T follicular helper cell (primary cell): Measurements from ENCODE around the gene PTAR1.
"Not testable (repeated sequence)": the region's sequence is repeated elsewhere in the genome, so short reads cannot be mapped to it uniquely, and the experiment has no call there.

ENCODE experiments used
- DNase-seq: peaks from one replicate; pipeline ENCODE4 v3.0.0-alpha.2; 2020; ENCODE audit warnings: low read depth
- total RNA-seq, 2 experiments: gene quantifications; one replicate each; lab custom pipeline; 2026; lab: John Stamatoyannopoulos, UW

PTAR1 gene
- 98.1 to 175 reads per million in 2 experiments for total RNA-seq

GRCh38 chr9:69759421-69760277, at the start of gene PTAR1:
PTAR1 (minus strand) TSS chr9:69760011; CDS start chr9:69759938, 73 bp downstream.
- peak; percentile 81 for DNase-seq

- no peak for DNase-seq
Measured at GRCh38 chr9:69809304-69809863, 49.6 kb upstream of the PTAR1 start.

GRCh38 chr9:69806627-69807026, 46.8 kb upstream of the PTAR1 start:
- no peak for DNase-seq

GRCh38 chr9:69805962-69806515, 46.2 kb upstream of the PTAR1 start:
- no peak for DNase-seq

- DNase-seq = no peak
Measured at GRCh38 chr9:69801989-69802388, 42.2 kb upstream of the PTAR1 start.

GRCh38 chr9:69800027-69800426, 40.2 kb upstream of the PTAR1 start:
- DNase-seq = not testable (repeated sequence)

GRCh38 chr9:69799521-69799920, 39.7 kb upstream of the PTAR1 start:
- not testable (repeated sequence) for DNase-seq

- no peak for DNase-seq
Measured at GRCh38 chr9:69798744-69799143, 38.9 kb upstream of the PTAR1 start.

GRCh38 chr9:69797675-69798074, 37.9 kb upstream of the PTAR1 start:
- DNase-seq = no peak

GRCh38 chr9:69794356-69794755, 34.5 kb upstream of the PTAR1 start:
- DNase-seq = no peak

- no peak for DNase-seq
Measured at GRCh38 chr9:69785757-69786156, 25.9 kb upstream of the PTAR1 start.

- DNase-seq = no peak
Measured at GRCh38 chr9:69773258-69773657, 13.4 kb upstream of the PTAR1 start.

GRCh38 chr9:69771775-69772418, 12.1 kb upstream of the PTAR1 start:
- no peak for DNase-seq

- DNase-seq = no peak
Measured at GRCh38 chr9:69768716-69769115, 8.9 kb upstream of the PTAR1 start.

GRCh38 chr9:69768101-69768500, 8.3 kb upstream of the PTAR1 start:
- DNase-seq = no peak

GRCh38 chr9:69763862-69764261, 4.1 kb upstream of the PTAR1 start:
- DNase-seq = not testable (repeated sequence)

- DNase-seq = no peak
Measured at GRCh38 chr9:69762527-69762926, 2.7 kb upstream of the PTAR1 start.

- DNase-seq = no peak
Measured at GRCh38 chr9:69760278-69760610, 433 bp upstream of the PTAR1 start.

- DNase-seq = no peak
Measured at GRCh38 chr9:69759021-69759420, 790 bp downstream of the PTAR1 start.

GRCh38 chr9:69757996-69758675, 1.7 kb downstream of the PTAR1 start:
- DNase-seq = no peak

- DNase-seq = no peak
Measured at GRCh38 chr9:69755205-69755604, 4.6 kb downstream of the PTAR1 start.

- no peak for DNase-seq
Measured at GRCh38 chr9:69753830-69754229, 6.0 kb downstream of the PTAR1 start.
